ENCODE measurements around the gene CYB5R4. TPM values are rescaled to one million over a fixed set of nuclear protein-coding genes. Genes with fewer than 3 reads are reported as not detected.

Gene CYB5R4
- total RNA-seq, 1 donor from 2014 or later: 13.0 TPM

GRCh38 chr6:83952830-83953229 lies 93.3 kb downstream of the CYB5R4 start:
- Mint-ChIP-seq H3K9me3 (ENCODE audit: low read depth) (no peaks in the 10 kb centered on the region), H3K36me3 (ENCODE audit: low read depth) (peaks cover 14% of the 10 kb centered on the region), H3K27me3 (ENCODE audit: low read depth) (no peaks in the 10 kb centered on the region), H3K27ac (ENCODE audit: unreplicated experiment) (no peak overlapping the region), H3K4me1 (ENCODE audit: low read depth) (no peaks in the 10 kb centered on the region), H3K4me3 (ENCODE audit: unreplicated experiment) (no peak overlapping the region)
- no peak for DNase-seq (ENCODE audit: low spot score)
- TF ChIP-seq CTCF (IDR thresholded peaks at IDR 0.05): no peak

DNA sequence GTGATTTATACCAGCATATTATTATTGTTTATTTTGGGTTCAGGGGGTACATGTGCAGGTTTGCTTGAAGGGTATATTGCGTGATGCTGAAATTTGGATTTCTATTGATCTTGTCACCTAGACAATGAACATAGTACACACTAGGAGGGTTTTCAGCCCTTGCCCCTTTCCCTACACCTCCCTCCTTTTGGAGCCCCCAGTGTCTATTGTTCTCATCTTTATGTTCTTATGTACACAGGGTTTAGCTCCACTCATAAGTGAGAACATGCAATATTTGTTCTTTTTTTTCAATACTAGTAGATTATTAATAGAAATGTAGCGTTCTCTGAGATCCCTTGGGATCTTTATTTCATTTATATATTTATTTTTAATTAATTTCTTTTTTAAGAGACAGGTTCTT lies 94.9 kb downstream of the CYB5R4 start:
- Mint-ChIP-seq H3K27me3 (ENCODE audit: low read depth) (no peaks in the 10 kb centered on the region), H3K27ac (ENCODE audit: unreplicated experiment) (no peak overlapping the region), H3K4me3 (ENCODE audit: unreplicated experiment) (no peak overlapping the region), H3K36me3 (ENCODE audit: low read depth) (peaks cover 18% of the 10 kb centered on the region), H3K4me1 (ENCODE audit: low read depth) (no peaks in the 10 kb centered on the region), H3K9me3 (ENCODE audit: low read depth) (no peaks in the 10 kb centered on the region)
- no peak for TF ChIP-seq CTCF (IDR thresholded peaks at IDR 0.05)
- no peak for DNase-seq (ENCODE audit: low spot score)

DNA sequence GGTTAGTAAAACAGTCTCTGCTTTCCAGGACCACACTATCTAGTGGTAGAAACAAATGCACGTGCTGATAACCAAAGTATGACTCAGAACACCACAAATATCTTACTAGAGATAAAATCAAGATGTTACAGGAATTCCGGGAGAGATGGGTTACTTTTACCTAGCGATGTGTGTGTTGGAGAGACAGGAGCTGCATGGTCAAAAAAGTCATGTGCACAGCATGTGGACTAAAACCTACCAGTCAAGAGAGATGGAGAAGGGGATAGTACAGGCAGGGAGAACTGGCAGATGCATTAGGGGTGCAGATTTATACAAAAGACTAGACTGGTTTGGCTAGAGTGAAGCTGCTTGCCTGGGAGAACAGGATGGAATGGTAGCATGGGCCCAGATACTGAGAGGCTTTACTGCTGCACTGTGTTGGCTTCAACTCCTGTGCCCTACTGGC lies 98.8 kb downstream of the CYB5R4 start:
- H3K4me1 Mint-ChIP-seq (ENCODE audit: low read depth): no peaks in the 10 kb centered on the region
- TF ChIP-seq CTCF (IDR thresholded peaks at IDR 0.05): no peak
- H3K9me3 Mint-ChIP-seq (ENCODE audit: low read depth): no peaks in the 10 kb centered on the region
- no peak overlapping the region for H3K4me3 Mint-ChIP-seq (ENCODE audit: unreplicated experiment)
- H3K36me3 Mint-ChIP-seq (ENCODE audit: low read depth): peaks cover 27% of the 10 kb centered on the region
- DNase-seq (ENCODE audit: low spot score): no peak
- H3K27ac Mint-ChIP-seq (ENCODE audit: unreplicated experiment): no peak overlapping the region
- no peaks in the 10 kb centered on the region for H3K27me3 Mint-ChIP-seq (ENCODE audit: low read depth)

DNA sequence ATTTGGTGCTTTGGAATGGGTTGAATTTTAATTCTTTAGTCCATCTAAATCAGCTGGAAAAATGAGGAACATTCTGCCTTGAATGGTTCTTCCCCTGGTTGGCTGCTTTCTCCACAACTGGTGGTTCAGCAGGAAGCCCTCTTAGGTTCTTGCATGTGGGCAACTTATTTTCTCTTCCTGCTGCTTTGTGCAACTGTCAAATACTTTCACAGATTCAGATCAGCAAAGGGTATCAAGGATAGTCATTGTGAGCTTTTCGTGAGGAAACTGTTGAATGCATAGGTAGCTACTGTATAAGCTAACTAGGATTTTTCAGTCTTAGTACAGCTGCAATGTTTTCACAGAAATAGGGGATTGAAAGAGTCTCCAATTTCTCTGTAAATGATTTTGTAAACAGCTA lies 101.2 kb downstream of the CYB5R4 start:
- Mint-ChIP-seq H3K4me3 (ENCODE audit: unreplicated experiment) (no peak overlapping the region), H3K27ac (ENCODE audit: unreplicated experiment) (no peak overlapping the region), H3K9me3 (ENCODE audit: low read depth) (peaks cover 7% of the 10 kb centered on the region), H3K36me3 (ENCODE audit: low read depth) (peaks cover 38% of the 10 kb centered on the region), H3K27me3 (ENCODE audit: low read depth) (no peaks in the 10 kb centered on the region), H3K4me1 (ENCODE audit: low read depth) (no peaks in the 10 kb centered on the region)
- no peak for TF ChIP-seq CTCF (IDR thresholded peaks at IDR 0.05)
- DNase-seq (ENCODE audit: low spot score): no peak

GRCh38 chr6:83962582-83962981 lies 103.1 kb downstream of the CYB5R4 start:
- Mint-ChIP-seq H3K9me3 (ENCODE audit: low read depth) (peaks cover 23% of the 10 kb centered on the region), H3K27me3 (ENCODE audit: low read depth) (no peaks in the 10 kb centered on the region), H3K36me3 (ENCODE audit: low read depth) (peaks cover 44% of the 10 kb centered on the region), H3K4me3 (ENCODE audit: unreplicated experiment) (no peak overlapping the region), H3K27ac (ENCODE audit: unreplicated experiment) (no peak overlapping the region), H3K4me1 (ENCODE audit: low read depth) (no peaks in the 10 kb centered on the region)
- DNase-seq (ENCODE audit: low spot score): no peak
- no peak for TF ChIP-seq CTCF (IDR thresholded peaks at IDR 0.05)
